H1 (cell line): ENCODE results near the gene TSSC4. TPM values are rescaled to one million over a fixed set of nuclear protein-coding genes. Genes with fewer than 3 reads are reported as not detected.
A peak's percentile ranks its signal among the peaks of the same experiment; 100 is the strongest.

Experiments used
- CTCF ChIA-PET: fragments of 300-600 bp; sonication (Branson Sonifier 250); formaldehyde crosslinking; loops from one replicate; lab custom pipeline; 2021; ENCODE audit not compliant: partially characterized antibody; lab: Charles Lee
- POLR2A ChIA-PET: fragments of 300-600 bp; sonication (Branson Sonifier 250); formaldehyde crosslinking; loops from one replicate; lab custom pipeline; 2021; ENCODE audit warnings: inconsistent platforms; ENCODE audit not compliant: partially characterized antibody; lab: Charles Lee
- DNase-seq, 2 experiments: peaks; one replicate each; pipeline versions ENCODE4 v3.0.0 to v3.0.0-alpha.2; 2010 to 2022; ENCODE audit warnings: low spot score in 2 of 2, low read depth in 1 of 2, mixed read lengths in 1 of 2
- FAIRE-seq: peaks from 2 replicates; lab custom pipeline; 2011; peaks lifted over from hg19 to GRCh38; lab: Jason Lieb, UNC
- H2AFZ ChIP-seq: 2 replicates; pipeline ENCODE4 v1.8.1; 2012; ENCODE audit warnings: low read length, inconsistent platforms
- H2AK5ac ChIP-seq: 2 replicates; pipeline ENCODE4 v1.6.1; 2013; ENCODE audit warnings: low read depth, low read length
- H2BK120ac ChIP-seq: replicated peaks from 2 replicates; pipeline ENCODE3; 2013; ENCODE audit warnings: low read depth, low read length, inconsistent platforms
- H2BK12ac ChIP-seq: 2 replicates; pipeline ENCODE4 v1.6.1; 2013; ENCODE audit warnings: low read depth, low read length
- H2BK15ac ChIP-seq: 2 replicates; pipeline ENCODE4 v1.6.1; 2013; ENCODE audit warnings: low read length
- H2BK20ac ChIP-seq: 2 replicates; pipeline ENCODE4 v1.6.1; 2013; ENCODE audit warnings: low read length
- H2BK5ac ChIP-seq: 2 replicates; pipeline ENCODE4 v1.6.1; 2013; ENCODE audit warnings: low read depth, low read length
- H3K14ac ChIP-seq: 2 replicates; pipeline ENCODE4 v1.6.1; 2013; ENCODE audit warnings: inconsistent platforms; ENCODE audit not compliant: insufficient read length
- H3K18ac ChIP-seq: 2 replicates; pipeline ENCODE4 v1.6.1; 2013; ENCODE audit warnings: low read length; ENCODE audit errors: extremely low read depth
- H3K23ac ChIP-seq: 2 replicates; pipeline ENCODE4 v1.6.1; 2013; ENCODE audit warnings: inconsistent platforms; ENCODE audit not compliant: insufficient read length
- H3K23me2 ChIP-seq: 2 replicates; pipeline ENCODE4 v1.6.1; 2013; ENCODE audit warnings: low read depth, low read length
- H3K27ac ChIP-seq: 2 replicates; pipeline ENCODE4 v1.6.1; 2011; ENCODE audit warnings: low read depth, low read length, inconsistent platforms
- H3K27me3 ChIP-seq, 4 experiments: replicated peaks in 1 of 4; 1 replicate in 1 of 4; 2 replicates in 3 of 4; pipeline versions ENCODE4 v1.6.1 to v1.8.1; 2011 to 2013; ENCODE audit warnings: low read length in 3 of 4, mild to moderate bottlenecking in 3 of 4, inconsistent platforms in 2 of 4, mixed read lengths in 2 of 4, moderate library complexity in 1 of 4; ENCODE audit not compliant: control insufficient read depth in 3 of 4, insufficient read depth in 3 of 4; ENCODE audit errors: extremely low read depth in 1 of 4
- H3K36me3 ChIP-seq, 4 experiments: 2 replicates each; pipeline versions ENCODE4 v1.6.1 to v1.8.1; 2011 to 2013; ENCODE audit warnings: mild to moderate bottlenecking in 4 of 4, low read length in 3 of 4, moderate library complexity in 2 of 4, control low read depth in 1 of 4, inconsistent platforms in 1 of 4; ENCODE audit not compliant: insufficient read depth in 4 of 4, control insufficient read depth in 2 of 4
- H3K4ac ChIP-seq: replicated peaks from 2 replicates; pipeline ENCODE3; 2013; ENCODE audit warnings: low read length, low read depth, mixed read lengths, inconsistent platforms; ENCODE audit not compliant: insufficient read length
- H3K4me1 ChIP-seq, 4 experiments: replicated peaks in 1 of 4; 1 replicate in 1 of 4; 2 replicates in 3 of 4; pipeline versions ENCODE4 v1.6.1 to v1.8.1; 2011 to 2013; ENCODE audit warnings: low read length in 3 of 4, inconsistent platforms in 2 of 4, mixed read lengths in 1 of 4; ENCODE audit not compliant: insufficient read depth in 4 of 4, control insufficient read depth in 3 of 4
- H3K4me2 ChIP-seq, 2 experiments: 2 replicates each; pipeline versions ENCODE4 v1.6.1 to v1.8.1; 2011 to 2013; ENCODE audit warnings: low read depth in 2 of 2, low read length in 2 of 2, control low read depth in 1 of 2, inconsistent platforms in 1 of 2, mild to moderate bottlenecking in 1 of 2; ENCODE audit not compliant: insufficient read depth in 1 of 2
- H3K4me3 ChIP-seq, 4 experiments: fragments of 200-600, 300-600 bp in 1 of 4; sonication (generic), shearing (Covaris generic), sonication (Bioruptor Twin) in 1 of 4; 2 replicates each; pipeline versions ENCODE4 v1.5.1 to v1.8.1; 2011 to 2016; ENCODE audit warnings: low read length in 4 of 4, low read depth in 3 of 4, control low read depth in 2 of 4, inconsistent platforms in 2 of 4, mild to moderate bottlenecking in 2 of 4, mixed read lengths in 1 of 4, moderate library complexity in 1 of 4; ENCODE audit not compliant: insufficient read depth in 2 of 4; ENCODE audit errors: extremely low read depth in 1 of 4
- H3K56ac ChIP-seq: replicated peaks from 2 replicates; pipeline ENCODE3; 2013; ENCODE audit warnings: low read depth, mild to moderate bottlenecking, mixed read lengths, low read length, inconsistent platforms; ENCODE audit not compliant: insufficient read length
- H3K79me1 ChIP-seq: 2 replicates; pipeline ENCODE4 v1.6.1; 2013; ENCODE audit warnings: low read depth, low read length, control low read depth
- H3K79me2 ChIP-seq, 2 experiments: 2 replicates each; pipeline versions ENCODE4 v1.6.1 to v1.8.1; 2012 to 2013; ENCODE audit warnings: low read length in 2 of 2, mild to moderate bottlenecking in 2 of 2, inconsistent platforms in 1 of 2; ENCODE audit not compliant: insufficient read depth in 2 of 2, control insufficient read depth in 1 of 2
- H3K9ac ChIP-seq, 4 experiments: replicated peaks in 1 of 4; 1 replicate in 1 of 4; 2 replicates in 3 of 4; pipeline versions ENCODE4 v1.6.1 to v1.8.1; 2011 to 2013; ENCODE audit warnings: low read depth in 3 of 4, low read length in 3 of 4, control low read depth in 2 of 4, mild to moderate bottlenecking in 2 of 4, moderate library complexity in 2 of 4, inconsistent platforms in 1 of 4; ENCODE audit errors: extremely low read depth in 1 of 4
- H3K9me3 ChIP-seq, 2 experiments: 2 replicates each; pipeline versions ENCODE4 v1.6.1 to v1.8.1; 2012 to 2013; ENCODE audit warnings: mild to moderate bottlenecking in 2 of 2, moderate library complexity in 2 of 2, control low read depth in 1 of 2, inconsistent platforms in 1 of 2, low read depth in 1 of 2, low read length in 1 of 2, mixed read lengths in 1 of 2; ENCODE audit not compliant: insufficient read depth in 2 of 2
- H4K20me1 ChIP-seq, 2 experiments: replicated peaks in 1 of 2; 2 replicates each; pipeline versions ENCODE3 to v1.8.1; 2011 to 2013; ENCODE audit warnings: inconsistent platforms in 2 of 2, low read length in 2 of 2, mild to moderate bottlenecking in 1 of 2; ENCODE audit not compliant: insufficient read depth in 2 of 2, control insufficient read depth in 1 of 2
- H4K5ac ChIP-seq: 2 replicates; pipeline ENCODE4 v1.6.1; 2013; ENCODE audit warnings: low read length, low read depth, mixed read lengths, inconsistent platforms; ENCODE audit not compliant: insufficient read length
- H4K8ac ChIP-seq: 2 replicates; pipeline ENCODE4 v1.8.0; 2013; ENCODE audit warnings: mild to moderate bottlenecking, moderate library complexity, low read length, inconsistent platforms; ENCODE audit not compliant: insufficient read depth; ENCODE audit errors: extremely low read depth
- H4K91ac ChIP-seq: replicated peaks from 2 replicates; pipeline ENCODE3; 2013; ENCODE audit warnings: low read length, mixed read lengths, inconsistent platforms; ENCODE audit not compliant: insufficient read length
- CEBPB ChIP-seq: IDR thresholded peaks from 2 replicates; pipeline ENCODE4 v1.6.1; 2012; ENCODE audit warnings: low read depth, low read length
- CTCF ChIP-seq, 3 experiments: IDR thresholded peaks; 1 replicate in 2 of 3; 2 replicates in 1 of 3; pipeline versions ENCODE4 v1.5.1 to v1.6.1; 2011; ENCODE audit warnings: low read length in 3 of 3, mild to moderate bottlenecking in 3 of 3, inconsistent platforms in 2 of 3, low read depth in 1 of 3, moderate library complexity in 1 of 3; ENCODE audit not compliant: insufficient read depth in 1 of 3; ENCODE audit errors: control extremely low read depth in 1 of 3
- EGR1 ChIP-seq: IDR thresholded peaks from 2 replicates; pipeline ENCODE4 v1.6.1; 2011; ENCODE audit warnings: low read depth, low read length, borderline replicate concordance
- GABPA ChIP-seq: IDR thresholded peaks from 2 replicates; pipeline ENCODE4 v1.6.1; 2011; ENCODE audit warnings: mild to moderate bottlenecking, low read length, moderate library complexity, borderline replicate concordance; ENCODE audit not compliant: insufficient read depth
- JUN ChIP-seq: IDR thresholded peaks from 2 replicates; pipeline ENCODE4 v1.6.1; 2011; ENCODE audit warnings: low read depth, mild to moderate bottlenecking, improper control_type of control experiment, low read length
- RNF2 ChIP-seq: fragments of 200-900, 300-1000 bp; sonication (generic); IDR thresholded peaks from 2 replicates; pipeline ENCODE4 v1.7.1; 2016; ENCODE audit warnings: borderline replicate concordance, low read depth, mild to moderate bottlenecking, antibody characterized with exemption, low read length; ENCODE audit not compliant: poor library complexity, severe bottlenecking; ENCODE audit errors: missing control alignments
- SRF ChIP-seq: IDR thresholded peaks from 2 replicates; pipeline ENCODE4 v1.6.1; 2011; ENCODE audit warnings: mild to moderate bottlenecking, low read depth, low read length, moderate library complexity
- TAF7 ChIP-seq: optimal IDR thresholded peaks from 2 replicates; pipeline ENCODE3; 2011; ENCODE audit warnings: low read depth, mild to moderate bottlenecking, inconsistent platforms, low read length, moderate library complexity, borderline replicate concordance
- TBP ChIP-seq: IDR thresholded peaks from 2 replicates; pipeline ENCODE4 v1.6.1; 2011; ENCODE audit warnings: low read depth, low read length, improper control_type of control experiment
- WGBS, 2 experiments: shearing (Covaris generic) in 1 of 2; methylation state at CpG; one replicate each; pipeline versions ENCODE4 v1.1.6 to v1.1.7; 2013 to 2015; ENCODE audit warnings: low lambda C conversion rate in 2 of 2, mixed read lengths in 2 of 2, inconsistent platforms in 1 of 2, low coverage in 1 of 2, missing lambda C conversion rate in 1 of 2; ENCODE audit not compliant: insufficient replicate concordance in 2 of 2, insufficient coverage in 1 of 2, insufficient read length in 1 of 2; ENCODE audit errors: extremely low coverage in 1 of 2, missing lambda C conversion rate in 1 of 2; 5-methylcytosine and 5-hydroxymethylcytosine counted together
- polyA plus RNA-seq, 7 experiments: library from polyadenylated mRNA; depleted of rRNA in 3 of 7; stranded (reverse) in 5 of 7; unstranded in 2 of 7; fragments of >200 nt in 5 of 7; fragments of 200-250 nt in 2 of 7; gene quantifications; 1 replicate in 5 of 7; 2 replicates in 1 of 7; 4 replicates in 1 of 7; pipeline versions ENCODE4 v1.2.1 to v1.2.3, GENCODE V29; 2011 to 2013; ENCODE audit warnings: missing spikeins in 2 of 7, mixed read lengths in 2 of 7
- total RNA-seq: library from RNA; stranded (reverse); fragmentation: NEBNext Ultra II Directional; extraction: Animal tissue kit (Norgen Biotek cat#: 25700); gene quantifications from 2 replicates; pipeline ENCODE4 v1.2.1, GENCODE V29; 2021

Gene TSSC4
- total and polyA plus RNA-seq, 2 of the 8 experiments (the other 6 are each of a cell fraction or from before 2014, with no cell fraction given): 34.0 to 39.3 TPM

GRCh38 chr11:2379466-2380174 is 20.9 kb upstream of the TSSC4 start:
- H3K79me2 ChIP-seq: peaks cover 20 to 62% of the 10 kb centered on the region in 2 experiments; a peak in 3 of 4 replicates
- 88% methylated on average over 10 of the region's 11 CpGs; no CpG with 5 or more reads in 1 of the 2 experiments for WGBS, 2 experiments
- TF ChIP-seq CEBPB: no peak
- no peak for TF ChIP-seq TBP
- no peak for TF ChIP-seq TAF7
- no peak for TF ChIP-seq RNF2
- TF ChIP-seq EGR1: no peak
- no peak for TF ChIP-seq CTCF (IDR thresholded peaks at IDR 0.05; ENCODE audit: control extremely low read depth in 1 of 3, insufficient read depth in 1 of 3, low read depth in 1 of 3, low read length in 3 of 3)
- TF ChIP-seq JUN: no peak
- TF ChIP-seq SRF: no peak
- TF ChIP-seq GABPA: no peak

More at GRCh38 chr11:2379466-2380174, 20.9 kb upstream of the TSSC4 start:
- DNase-seq (no peak), FAIRE-seq (no peak)
- Histone ChIP-seq H3K56ac (no peak overlapping the region), H2BK120ac (no peak overlapping the region), H3K23me2 (peaks cover 11% of the 10 kb centered on the region; the same call in 1 of the 2 replicates), H3K4me1 (peaks cover 0 to 19% (median 8%) of the 10 kb centered on the region in 4 experiments; a peak in 6 of 7 replicates), H4K5ac (no peak overlapping the region), H3K79me1 (peaks cover 18% of the 10 kb centered on the region), H3K4me2 (no peak overlapping the region; a peak in 1 of 4 replicates), H2BK5ac (peak overlapping the region; percentile 60; the same call in 1 of the 2 replicates), H3K4me3 (no peak overlapping the region), H3K23ac (no peak overlapping the region), H4K91ac (no peak overlapping the region), H2BK15ac (no peak overlapping the region), H2AK5ac (0 out of 2 replicates have a peak overlapping the region, but pooled peaks have one; percentile 39), H3K27ac (no peak overlapping the region; the same call in 1 of the 2 replicates), H3K4ac (no peak overlapping the region), H2BK12ac (0 out of 2 replicates have a peak overlapping the region, but pooled peaks have one; percentile 27), H3K27me3 (peaks cover 0 to 2% (median 0%) of the 10 kb centered on the region in 4 experiments; a peak in 1 of 7 replicates), H3K18ac (no peak overlapping the region), H3K14ac (no peak overlapping the region), H2BK20ac (no peak overlapping the region), H3K9me3 (no peaks in the 10 kb centered on the region), H2AFZ (no peak overlapping the region), H3K9ac (no peak overlapping the region), H3K36me3 (no peaks in the 10 kb centered on the region), H4K8ac (no peak overlapping the region), H4K20me1 (peaks cover 30 to 55% of the 10 kb centered on the region in 2 experiments)
- CTCF ChIA-PET: no interaction called here
- POLR2A ChIA-PET: interaction anchor here (0.7 kb wide), 1 partner anchor 24 kb away, joined by 3 read pairs; no protein-coding TSS in a partner anchor
